Neural progenitor cell (in vitro differentiated cells): ENCODE results near the gene CAMK2D. TPM values are rescaled to one million over a fixed set of nuclear protein-coding genes. Genes with fewer than 3 reads are reported as not detected.

Experiments used
- DNase-seq: peaks from one replicate; pipeline ENCODE4 v3.0.0-alpha.2; 2016; ENCODE audit warnings: low spot score
- H2AFZ ChIP-seq: fragments of 200-600 bp; sonication (generic); replicated peaks from 2 replicates; pipeline ENCODE4 v1.6.1; 2016; ENCODE audit warnings: antibody characterized with exemption
- H3F3A ChIP-seq: fragments of 200-600 bp; sonication (generic); 2 replicates; pipeline ENCODE4 v1.6.1; 2016; ENCODE audit warnings: antibody characterized with exemption, low read depth
- H3K27ac ChIP-seq: fragments of 200-600 bp; sonication (generic); 2 replicates; pipeline ENCODE4 v1.5.1; 2016; ENCODE audit warnings: mild to moderate bottlenecking
- H3K27me3 ChIP-seq: fragments of 200-600 bp; sonication (generic); 2 replicates; pipeline ENCODE4 v1.6.1; 2016; ENCODE audit warnings: mild to moderate bottlenecking, moderate library complexity
- H3K36me3 ChIP-seq: fragments of 200-600 bp; sonication (generic); 2 replicates; pipeline ENCODE4 v1.5.1; 2016
- H3K4me1 ChIP-seq: fragments of 200-600 bp; sonication (generic); 2 replicates; pipeline ENCODE4 v1.6.1; 2016; ENCODE audit warnings: mixed run types
- H3K4me2 ChIP-seq: fragments of 200-600 bp; sonication (generic); 2 replicates; pipeline ENCODE4 v1.6.1; 2016
- H3K4me3 ChIP-seq: fragments of 200-600 bp; sonication (generic); 2 replicates; pipeline ENCODE4 v1.5.1; 2016
- H3K79me2 ChIP-seq: fragments of 200-600 bp; sonication (generic); 2 replicates; pipeline ENCODE4 v1.6.1; 2016; ENCODE audit warnings: low read depth
- H3K9ac ChIP-seq: fragments of 200-600 bp; sonication (generic); 2 replicates; pipeline ENCODE4 v1.6.1; 2016
- H3K9me3 ChIP-seq: fragments of 200-600 bp; sonication (generic); 2 replicates; pipeline ENCODE4 v1.5.1; 2016; ENCODE audit warnings: low read depth
- H4K20me1 ChIP-seq: fragments of 200-600 bp; sonication (generic); 2 replicates; pipeline ENCODE4 v1.6.1; 2016; ENCODE audit warnings: low read depth
- H3K27ac Mint-ChIP-seq: 3 replicates; pipeline ENCODE4 v1.8.0; 2021; ENCODE audit warnings: mixed read lengths
- H3K27me3 Mint-ChIP-seq: 2 replicates; pipeline ENCODE4 v1.8.0; 2022; ENCODE audit warnings: low read depth, mild to moderate bottlenecking, inconsistent platforms, moderate library complexity, mixed read lengths; ENCODE audit not compliant: insufficient read depth
- H3K36me3 Mint-ChIP-seq: 3 replicates; pipeline ENCODE4 v1.8.0; 2021; ENCODE audit warnings: mixed read lengths
- H3K4me1 Mint-ChIP-seq: 3 replicates; pipeline ENCODE4 v1.8.0; 2021; ENCODE audit warnings: mixed read lengths
- H3K4me3 Mint-ChIP-seq: 3 replicates; pipeline ENCODE4 v1.8.0; 2021; ENCODE audit warnings: mild to moderate bottlenecking, moderate library complexity, mixed read lengths
- H3K9me3 Mint-ChIP-seq: 3 replicates; pipeline ENCODE4 v1.8.0; 2020; ENCODE audit warnings: mixed read lengths
- CTCF ChIP-seq: fragments of 200-600 bp; sonication (generic); IDR thresholded peaks from 2 replicates; pipeline ENCODE4 v1.5.1; 2017; ENCODE audit warnings: antibody characterized with exemption, mild to moderate bottlenecking
- EZH2 ChIP-seq: fragments of 200-600 bp; sonication (generic); IDR thresholded peaks from 2 replicates; pipeline ENCODE4 v1.6.1; 2017; ENCODE audit warnings: antibody characterized with exemption, mild to moderate bottlenecking, moderate library complexity
- EZH2phosphoT487 ChIP-seq: fragments of 200-600 bp; sonication (generic); IDR thresholded peaks from 2 replicates; pipeline ENCODE4 v1.6.1; 2017; ENCODE audit warnings: antibody characterized with exemption
- total RNA-seq: library from RNA; depleted of rRNA; stranded (reverse); fragments of >200 nt; gene quantifications from 2 replicates; pipeline ENCODE4 v1.2.3, GENCODE V29; 2015; ENCODE audit warnings: low replicate concordance

Gene CAMK2D
- total RNA-seq, 1 donor from 2014 or later = 33.2 TPM

DNA sequence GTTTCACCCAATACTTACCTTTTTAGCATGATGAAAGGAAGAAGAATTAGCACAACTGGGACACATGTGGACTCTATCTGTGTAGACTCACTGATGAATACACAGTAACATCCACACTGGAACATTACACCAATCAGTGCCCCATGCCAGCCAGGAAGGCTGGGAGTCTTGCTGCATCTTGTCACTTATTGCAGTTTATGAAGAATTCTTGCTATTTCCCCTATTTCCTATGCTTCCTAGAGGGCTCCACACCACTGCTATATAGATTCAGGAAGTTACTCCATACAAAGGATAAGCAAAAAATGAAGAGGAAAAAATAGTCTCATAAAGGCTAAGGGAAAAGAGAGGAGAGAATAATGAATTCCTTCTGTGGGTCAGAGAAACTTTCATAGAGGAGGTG is 201.0 kb downstream of the CAMK2D start:
- H3K27ac ChIP-seq = no peak overlapping the region
- no peak overlapping the region for H2AFZ ChIP-seq
- H3K36me3 Mint-ChIP-seq = no peaks in the 10 kb centered on the region
- H3F3A ChIP-seq = no peaks in the 10 kb centered on the region
- TF ChIP-seq CTCF = no peak
- TF ChIP-seq EZH2 = no peak
- no peak for TF ChIP-seq EZH2phosphoT487
- H3K4me1 Mint-ChIP-seq = no peaks in the 10 kb centered on the region
- no peak overlapping the region for H3K4me2 ChIP-seq
- no peaks in the 10 kb centered on the region for H3K36me3 ChIP-seq
- H3K4me1 ChIP-seq = peaks cover 6% of the 10 kb centered on the region
- H3K9ac ChIP-seq = no peak overlapping the region
- no peak overlapping the region for H3K27ac Mint-ChIP-seq
- no peak overlapping the region for H3K4me3 Mint-ChIP-seq
- no peak for DNase-seq
- no peaks in the 10 kb centered on the region for H3K27me3 Mint-ChIP-seq
- H3K27me3 ChIP-seq = no peaks in the 10 kb centered on the region
- H3K79me2 ChIP-seq = no peaks in the 10 kb centered on the region
- no peaks in the 10 kb centered on the region for H4K20me1 ChIP-seq
- no peaks in the 10 kb centered on the region for H3K9me3 ChIP-seq
- no peaks in the 10 kb centered on the region for H3K9me3 Mint-ChIP-seq
- H3K4me3 ChIP-seq = no peak overlapping the region

- H3K4me3 Mint-ChIP-seq = no peak overlapping the region
- H3K4me1 ChIP-seq = peaks cover 6% of the 10 kb centered on the region
Observed at GRCh38 chr4:113559947-113560346, 201.6 kb downstream of the CAMK2D start.

DNA sequence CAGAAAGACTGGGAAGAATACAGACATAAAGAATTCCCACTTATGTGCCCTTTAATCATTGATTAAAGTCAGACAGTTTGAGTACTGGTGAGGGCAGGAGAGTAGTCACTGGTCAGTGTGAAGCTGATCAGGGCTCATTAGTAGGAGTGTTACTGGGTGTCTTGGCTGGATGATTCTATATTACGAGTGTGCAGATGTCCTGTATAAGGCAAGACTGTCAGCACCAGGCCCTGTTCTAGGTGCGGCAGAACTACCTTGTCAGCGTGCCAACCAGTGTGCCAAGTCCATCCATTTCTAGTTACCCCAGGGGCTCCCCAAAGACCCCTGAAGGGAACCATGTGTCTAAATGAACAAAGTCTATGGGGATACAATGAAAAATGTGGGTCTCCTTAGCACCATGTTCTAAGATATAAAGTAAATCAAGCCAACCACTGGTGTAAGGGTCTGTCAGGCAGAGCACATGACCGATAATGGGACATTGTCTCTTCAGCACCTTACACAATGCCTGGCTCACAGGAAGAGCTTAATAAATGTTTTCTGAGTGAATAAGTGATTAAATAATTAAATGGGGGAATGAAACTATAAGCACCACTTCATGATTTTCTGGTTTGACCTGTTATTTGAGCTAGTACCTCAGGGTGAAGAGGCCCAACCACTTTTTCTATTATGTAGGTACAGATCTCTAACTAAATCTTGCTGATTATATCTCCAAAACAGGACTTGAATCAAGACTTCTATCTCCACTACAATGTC is 205.0 kb downstream of the CAMK2D start:
- no peaks in the 10 kb centered on the region for H4K20me1 ChIP-seq
- no peak overlapping the region for H3K27ac ChIP-seq
- Mint-ChIP-seq H3K9me3 (no peaks in the 10 kb centered on the region), H3K36me3 (no peaks in the 10 kb centered on the region), H3K27me3 (no peaks in the 10 kb centered on the region), H3K4me1 (no peaks in the 10 kb centered on the region), H3K27ac (no peak overlapping the region), H3K4me3 (no peak overlapping the region)
- no peak for DNase-seq
- H3K4me1 ChIP-seq = peaks cover 6% of the 10 kb centered on the region
- no peak overlapping the region for H3K9ac ChIP-seq
- H3K4me2 ChIP-seq = no peak overlapping the region
- no peaks in the 10 kb centered on the region for H3K9me3 ChIP-seq
- H3K4me3 ChIP-seq = no peak overlapping the region
- no peaks in the 10 kb centered on the region for H3K27me3 ChIP-seq
- H2AFZ ChIP-seq = no peak overlapping the region
- no peaks in the 10 kb centered on the region for H3K79me2 ChIP-seq
- no peaks in the 10 kb centered on the region for H3F3A ChIP-seq
- TF ChIP-seq EZH2 (no peak), CTCF (no peak), EZH2phosphoT487 (no peak)
- H3K36me3 ChIP-seq = no peaks in the 10 kb centered on the region

More at GRCh38 chr4:113559947-113560346, 201.6 kb downstream of the CAMK2D start:
- Histone ChIP-seq H4K20me1 (no peaks in the 10 kb centered on the region), H3K36me3 (no peaks in the 10 kb centered on the region), H3K27ac (no peak overlapping the region), H3K79me2 (no peaks in the 10 kb centered on the region), H3F3A (no peaks in the 10 kb centered on the region), H3K4me2 (no peak overlapping the region), H3K9ac (no peak overlapping the region), H3K9me3 (no peaks in the 10 kb centered on the region), H2AFZ (no peak overlapping the region), H3K4me3 (no peak overlapping the region), H3K27me3 (no peaks in the 10 kb centered on the region)
- TF ChIP-seq CTCF = no peak
- no peak for TF ChIP-seq EZH2phosphoT487
- no peak for TF ChIP-seq EZH2
- Mint-ChIP-seq H3K4me1 (no peaks in the 10 kb centered on the region), H3K9me3 (no peaks in the 10 kb centered on the region), H3K27ac (no peak overlapping the region), H3K36me3 (no peaks in the 10 kb centered on the region), H3K27me3 (no peaks in the 10 kb centered on the region)
- DNase-seq = peak; percentile 11
